Right cardiac atrium (tissue), 5 donors: ENCODE measurements around the gene OIP5. TPM values are rescaled to one million over a fixed set of nuclear protein-coding genes. Genes with fewer than 3 reads are reported as not detected.
A peak's percentile ranks its signal among the peaks of the same experiment; 100 is the strongest.
"Not testable (repeated sequence)": the region's sequence is repeated elsewhere in the genome, so short reads cannot be mapped to it uniquely, and the experiment has no call there.

Experiments
- ATAC-seq, 2 donors: fragments of 200-7000 bp; cut with Tn5 transposase; one replicate each; pipeline versions ENCODE4 v1.8.0 to v1.9.1; 2020; ENCODE audit warnings: moderate library complexity in 2 of 2, mild to moderate bottlenecking in 1 of 2
- DNase-seq, 3 donors: peaks; one replicate each; pipeline ENCODE4 v3.0.0-alpha.2; 2020
- H3K27ac ChIP-seq: one replicate; pipeline ENCODE4 v1.5.1; 2013; ENCODE audit warnings: mild to moderate bottlenecking, low read length, control low read depth, moderate library complexity
- H3K27me3 ChIP-seq: one replicate; pipeline ENCODE4 v1.6.1; 2013; ENCODE audit not compliant: control insufficient read depth, insufficient read depth
- H3K4me1 ChIP-seq: one replicate; pipeline ENCODE4 v1.6.1; 2013; ENCODE audit warnings: low read length; ENCODE audit not compliant: control insufficient read depth, insufficient read depth
- H3K4me3 ChIP-seq: one replicate; pipeline ENCODE4 v1.5.1; 2013; ENCODE audit warnings: low read length, control low read depth
- H3K9me3 ChIP-seq: one replicate; pipeline ENCODE4 v1.6.1; 2013; ENCODE audit warnings: low read length; ENCODE audit not compliant: control insufficient read depth
- WGBS: extraction: QIAGEN DNeasy Blood & Tissue Kit; methylation state at CpG from one replicate; pipeline ENCODE4 v1.1.7; 2013; 5-methylcytosine and 5-hydroxymethylcytosine counted together
- intact Hi-C, 4 donors: fragments of 100-400 bp; cut with DNase I; formaldehyde crosslinking; loops; one replicate each; pipeline versions ENCODE4 v1.11.0 to v1.14.0; 2022 to 2023
- polyA plus RNA-seq: library from polyadenylated mRNA; stranded (reverse); fragments of 200-250 nt; gene quantifications from one replicate; pipeline ENCODE4 v1.2.3, GENCODE V29; 2013
- total RNA-seq, 4 donors: library from RNA; stranded (reverse); fragmentation: NEBNext Ultra II Directional; extraction: Animal tissue kit (Norgen Biotek cat#: 25700); gene quantifications; one replicate each; pipeline ENCODE4 v1.2.1, GENCODE V29; 2021
- donor health status: healthy with polysubstance abuse.
- donor health status: DM: no; HTN: yes; CAD: no.
- donor health status: DM: no; HTN: no; CAD: no.
- donor health status: DM: no; HTN: yes; CAD: no; lungs with severe emphysema.
- donor health status: DM: yes; HTN: yes; CAD: no.

The OIP5 gene
- total and polyA plus RNA-seq, 5 donors: 0.25 to 0.71 (median 0.37) TPM; not detected in 1

GRCh38 chr15:41282980-41283652, 49.3 kb downstream of the OIP5 start:
- ATAC-seq, intact Hi-C loops, H3K27me3 ChIP-seq, H3K4me1 ChIP-seq, DNase-seq, H3K9me3 ChIP-seq: not testable (repeated sequence)
- Histone ChIP-seq H3K27ac (peak overlapping the region; percentile 77), H3K4me3 (peak overlapping the region; percentile 55)
- WGBS: 42% methylated on average over 19 of the region's 19 CpGs

GRCh38 chr15:41282436-41282835, 50.0 kb downstream of the OIP5 start:
- H3K4me3 ChIP-seq, H3K27ac ChIP-seq, H3K9me3 ChIP-seq, H3K27me3 ChIP-seq, H3K4me1 ChIP-seq, ATAC-seq, DNase-seq, intact Hi-C loops: not testable (repeated sequence)
- 96% methylated on average over 10 of the region's 10 CpGs for WGBS

- Histone ChIP-seq H3K4me1 (no peaks in the 10 kb centered on the region), H3K27me3 (no peaks in the 10 kb centered on the region), H3K4me3 (no peak overlapping the region), H3K9me3 (no peaks in the 10 kb centered on the region), H3K27ac (no peak overlapping the region)
- ATAC-seq: no peak
- DNase-seq: no peak
- 93% methylated on average over 1 of the region's 1 CpG for WGBS
- intact Hi-C loops: no loop called here
Measured at GRCh38 chr15:41281236-41281635, 51.2 kb downstream of the OIP5 start.

- no peaks in the 10 kb centered on the region for H3K27me3 ChIP-seq
- ATAC-seq (no peak), DNase-seq (no peak)
- no peaks in the 10 kb centered on the region for H3K9me3 ChIP-seq
- no peaks in the 10 kb centered on the region for H3K4me1 ChIP-seq
- no peak overlapping the region for H3K4me3 ChIP-seq
- intact Hi-C loops: no loop called here
- 85% methylated on average over 1 of the region's 1 CpG for WGBS
- H3K27ac ChIP-seq: no peak overlapping the region
Measured at GRCh38 chr15:41279535-41280283, 52.7 kb downstream of the OIP5 start.

GRCh38 chr15:41278319-41278718, 54.1 kb downstream of the OIP5 start:
- Histone ChIP-seq H3K27me3 (no peaks in the 10 kb centered on the region), H3K4me3 (no peak overlapping the region), H3K4me1 (no peaks in the 10 kb centered on the region), H3K9me3 (no peaks in the 10 kb centered on the region), H3K27ac (no peak overlapping the region)
- WGBS: 95% methylated on average over 3 of the region's 3 CpGs
- ATAC-seq: no peak
- intact Hi-C loops: no loop called here
- no peak for DNase-seq

- Histone ChIP-seq H3K27me3 (no peaks in the 10 kb centered on the region), H3K4me1 (no peaks in the 10 kb centered on the region), H3K9me3 (no peaks in the 10 kb centered on the region), H3K27ac (no peak overlapping the region), H3K4me3 (no peak overlapping the region)
- intact Hi-C loops: no loop called here
- no peak for ATAC-seq
- DNase-seq: no peak
Measured at GRCh38 chr15:41276831-41277230, 55.6 kb downstream of the OIP5 start.

- Histone ChIP-seq H3K27me3 (no peaks in the 10 kb centered on the region), H3K4me3 (no peak overlapping the region), H3K9me3 (no peaks in the 10 kb centered on the region), H3K4me1 (no peaks in the 10 kb centered on the region), H3K27ac (no peak overlapping the region)
- no peak for DNase-seq
- 96% methylated on average over 2 of the region's 2 CpGs for WGBS
- ATAC-seq: no peak
- intact Hi-C loops: no loop called here
Measured at GRCh38 chr15:41269887-41270286, 62.5 kb downstream of the OIP5 start.

GRCh38 chr15:41263891-41264351, 68.5 kb downstream of the OIP5 start:
- intact Hi-C loops: no loop called here
- peak overlapping the region; percentile 52 for H3K27ac ChIP-seq
- ATAC-seq: peak; percentile 78 to 82

GRCh38 chr15:41262571-41262970, 69.8 kb downstream of the OIP5 start:
- intact Hi-C loops: no loop called here
- no peaks in the 10 kb centered on the region for H3K9me3 ChIP-seq
- H3K4me3 ChIP-seq: no peak overlapping the region
- ATAC-seq (no peak), DNase-seq (no peak)
- WGBS: 97% methylated on average over 8 of the region's 8 CpGs
- H3K4me1 ChIP-seq: no peaks in the 10 kb centered on the region
- no peak overlapping the region for H3K27ac ChIP-seq
- H3K27me3 ChIP-seq: no peaks in the 10 kb centered on the region

More at GRCh38 chr15:41263891-41264351, 68.5 kb downstream of the OIP5 start:
- Histone ChIP-seq H3K9me3 (no peaks in the 10 kb centered on the region), H3K4me3 (no peak overlapping the region), H3K4me1 (no peaks in the 10 kb centered on the region), H3K27me3 (no peaks in the 10 kb centered on the region)
- 45% methylated on average over 6 of the region's 6 CpGs for WGBS
- no peak for DNase-seq

GRCh38 chr15:41260924-41261323, 71.5 kb downstream of the OIP5 start:
- H3K4me3 ChIP-seq, H3K4me1 ChIP-seq, H3K27me3 ChIP-seq, H3K9me3 ChIP-seq, intact Hi-C loops, H3K27ac ChIP-seq, DNase-seq, ATAC-seq: not testable (repeated sequence)
- WGBS: 94% methylated on average over 7 of the region's 7 CpGs

- H3K4me1 ChIP-seq: no peaks in the 10 kb centered on the region
- H3K9me3 ChIP-seq: no peaks in the 10 kb centered on the region
- WGBS: 88% methylated on average over 12 of the region's 12 CpGs
- no peak overlapping the region for H3K4me3 ChIP-seq
- intact Hi-C loops: no loop called here
- H3K27me3 ChIP-seq: no peaks in the 10 kb centered on the region
- no peak overlapping the region for H3K27ac ChIP-seq
- ATAC-seq (no peak), DNase-seq (no peak)
Measured at GRCh38 chr15:41259546-41260189, 72.7 kb downstream of the OIP5 start.
